Measurements from ENCODE around the gene CNIH2. TPM values are rescaled to one million over a fixed set of nuclear protein-coding genes. Genes with fewer than 3 reads are reported as not detected.

Gene CNIH2
- polyA plus RNA-seq, 1 donor from 2014 or later, result not detected

- Mint-ChIP-seq H3K4me3 (peak overlapping the region in 3 of 4 donors; percentile 18 to 86 (median 72)), H3K9me3 (no peaks in the 10 kb centered on the region), H3K27me3 (no peaks in the 10 kb centered on the region), H3K36me3 (no peaks in the 10 kb centered on the region), H3K4me1 (peaks cover 0 to 9% (median 9%) of the 10 kb centered on the region in 3 donors), H3K27ac (peak overlapping the region in 1 of 3 donors; percentile 16)
Observed at GRCh38 chr11:66328302-66329144, 50.5 kb downstream of the CNIH2 start.

DNA sequence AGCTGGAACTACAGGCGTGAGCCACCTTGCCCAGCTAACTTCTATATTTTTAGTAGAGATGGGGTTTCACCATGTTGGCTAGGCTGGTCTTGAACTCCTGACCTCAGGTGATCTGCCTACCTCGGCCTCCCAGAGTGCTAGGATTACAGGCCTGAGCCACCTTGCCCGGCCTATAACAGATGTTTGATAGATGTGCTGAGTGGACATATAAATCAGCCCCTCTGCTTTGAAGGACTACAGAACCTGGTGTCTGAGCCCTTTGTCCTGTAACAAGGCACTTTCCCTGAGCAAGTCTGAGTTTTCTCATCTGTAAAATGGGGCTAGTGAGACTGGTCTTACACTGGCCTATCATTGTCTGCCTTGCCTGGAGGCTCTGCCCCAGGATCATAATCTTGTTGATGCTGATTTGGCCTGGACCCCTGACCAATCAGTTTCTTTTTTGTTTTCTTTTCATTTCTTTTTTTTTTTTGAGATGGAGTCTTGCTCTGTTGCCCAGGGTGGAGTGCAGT is 51.2 kb downstream of the CNIH2 start:
- no peak overlapping the region for H3K27ac Mint-ChIP-seq

GRCh38 chr11:66330931-66331330 is 53.0 kb downstream of the CNIH2 start:
- Mint-ChIP-seq H3K4me1 (peaks cover 0 to 13% (median 12%) of the 10 kb centered on the region in 3 donors), H3K4me3 (no peak overlapping the region), H3K27me3 (peaks cover 4% of the 10 kb centered on the region), H3K36me3 (no peaks in the 10 kb centered on the region), H3K27ac (no peak overlapping the region), H3K9me3 (no peaks in the 10 kb centered on the region)

More for the DNA sequence above, 51.2 kb downstream of the CNIH2 start:
- Mint-ChIP-seq H3K4me3 (no peak overlapping the region), H3K27me3 (no peaks in the 10 kb centered on the region), H3K4me1 (peaks cover 0 to 9% (median 9%) of the 10 kb centered on the region in 3 donors), H3K36me3 (no peaks in the 10 kb centered on the region), H3K9me3 (no peaks in the 10 kb centered on the region)

GRCh38 chr11:66331542-66332370 is 53.8 kb downstream of the CNIH2 start:
- H3K27me3 Mint-ChIP-seq, result peaks cover 5% of the 10 kb centered on the region
- H3K4me3 Mint-ChIP-seq, result no peak overlapping the region
- H3K36me3 Mint-ChIP-seq, result no peaks in the 10 kb centered on the region
- H3K27ac Mint-ChIP-seq, result no peak overlapping the region
- H3K4me1 Mint-ChIP-seq, result peaks cover 4 to 21% (median 16%) of the 10 kb centered on the region in 3 donors
- H3K9me3 Mint-ChIP-seq, result no peaks in the 10 kb centered on the region

DNA sequence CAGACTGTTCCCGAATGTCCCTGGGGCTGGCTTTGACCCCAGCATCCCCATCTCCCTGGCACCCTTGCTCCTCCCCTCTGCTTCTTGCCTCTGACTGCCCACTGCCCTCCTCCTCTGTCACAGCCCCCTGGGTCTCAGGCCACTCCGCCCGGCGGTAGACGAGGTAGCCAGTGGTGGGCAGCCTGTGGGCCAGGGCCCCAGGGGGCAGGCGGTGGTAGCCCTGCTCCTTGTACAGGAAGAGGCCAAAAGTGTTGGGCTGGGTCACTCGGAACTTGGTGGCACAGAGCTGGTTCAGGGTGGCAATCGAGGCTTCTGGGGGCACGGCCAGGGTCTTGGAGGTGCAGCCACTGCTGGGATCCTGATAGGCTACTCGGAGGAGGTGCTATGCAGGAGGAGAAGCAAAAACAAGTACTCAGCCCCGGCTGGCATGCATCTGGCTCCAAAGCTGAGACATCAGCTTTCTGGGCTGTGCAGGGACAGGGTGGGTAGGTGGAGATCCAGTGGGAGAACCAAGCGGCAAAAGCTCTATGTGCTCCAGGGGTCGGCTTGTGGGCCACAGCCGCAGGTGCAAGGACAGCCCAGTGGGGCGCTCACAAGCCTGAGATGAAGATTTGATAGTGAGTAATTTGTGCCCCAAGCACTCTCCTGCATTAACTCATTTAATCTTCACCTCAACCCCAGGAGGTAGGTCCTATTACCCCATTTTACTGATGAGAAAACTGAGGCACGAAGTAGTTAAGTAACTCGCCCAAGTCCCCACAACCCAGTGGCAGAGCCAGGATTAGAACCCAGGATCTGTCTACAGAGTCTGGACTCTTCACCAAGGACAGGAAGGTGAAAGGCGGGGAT is 54.6 kb downstream of the CNIH2 start:
- H3K9me3 Mint-ChIP-seq, result no peaks in the 10 kb centered on the region
- H3K4me1 Mint-ChIP-seq, result peaks cover 6 to 21% (median 16%) of the 10 kb centered on the region in 3 donors
- H3K4me3 Mint-ChIP-seq, result peak overlapping the region in 1 of 4 donors; percentile 50
- H3K27ac Mint-ChIP-seq, result no peak overlapping the region
- H3K36me3 Mint-ChIP-seq, result no peaks in the 10 kb centered on the region
- peaks cover 5% of the 10 kb centered on the region for H3K27me3 Mint-ChIP-seq

- H3K36me3 Mint-ChIP-seq, result no peaks in the 10 kb centered on the region
- H3K4me1 Mint-ChIP-seq, result peaks cover 6 to 19% (median 13%) of the 10 kb centered on the region in 3 donors
- peaks cover 5% of the 10 kb centered on the region for H3K27me3 Mint-ChIP-seq
- no peak overlapping the region for H3K27ac Mint-ChIP-seq
- H3K4me3 Mint-ChIP-seq, result no peak overlapping the region
- H3K9me3 Mint-ChIP-seq, result no peaks in the 10 kb centered on the region
Observed at GRCh38 chr11:66333220-66333877, 55.4 kb downstream of the CNIH2 start.

Other genes with a start within 250 kb of the CNIH2 start
- not detected for gene GAL3ST3, start 229.0 kb upstream of the CNIH2 start, polyA plus RNA-seq
- 91.8 TPM for gene SF3B2, start 225.8 kb upstream of the CNIH2 start, polyA plus RNA-seq
- gene PACS1, start 207.9 kb upstream of the CNIH2 start, polyA plus RNA-seq, result 72.9 TPM
- 13.6 TPM for gene KLC2, start 20.5 kb upstream of the CNIH2 start, polyA plus RNA-seq
- gene RAB1B, start 9.5 kb upstream of the CNIH2 start, polyA plus RNA-seq, result 14.8 TPM
- 72.5 TPM for gene YIF1A, start 11.0 kb downstream of the CNIH2 start, polyA plus RNA-seq
- gene TMEM151A, start 13.7 kb downstream of the CNIH2 start, polyA plus RNA-seq, result not detected
- gene CD248, start 38.9 kb downstream of the CNIH2 start, polyA plus RNA-seq, result 0.19 TPM
- 0.28 TPM for gene RIN1, start 58.3 kb downstream of the CNIH2 start, polyA plus RNA-seq
- gene BRMS1, start 66.9 kb downstream of the CNIH2 start, polyA plus RNA-seq, result 80.6 TPM
- 6.1 TPM for gene B4GAT1, start 69.5 kb downstream of the CNIH2 start, polyA plus RNA-seq
- 3.0 TPM for gene SLC29A2, start 93.6 kb downstream of the CNIH2 start, polyA plus RNA-seq
- not detected for gene NPAS4, start 142.9 kb downstream of the CNIH2 start, polyA plus RNA-seq
- gene MRPL11, start 160.7 kb downstream of the CNIH2 start, polyA plus RNA-seq, result 92.2 TPM
- 4.3 TPM for gene PELI3, start 188.7 kb downstream of the CNIH2 start, polyA plus RNA-seq
- 24.5 TPM for gene DPP3, start 202.3 kb downstream of the CNIH2 start, polyA plus RNA-seq
- gene BBS1, start 232.5 kb downstream of the CNIH2 start, polyA plus RNA-seq, result 10.3 TPM

Data from IgD-negative memory B cell (primary cell).